ENCODE measurements around the gene CEP135. TPM values are rescaled to one million over a fixed set of nuclear protein-coding genes. Genes with fewer than 3 reads are reported as not detected.

Gene CEP135
- total RNA-seq, 4 donors from 2014 or later, result 0.71 to 1.3 (median 1.1) TPM

DNA sequence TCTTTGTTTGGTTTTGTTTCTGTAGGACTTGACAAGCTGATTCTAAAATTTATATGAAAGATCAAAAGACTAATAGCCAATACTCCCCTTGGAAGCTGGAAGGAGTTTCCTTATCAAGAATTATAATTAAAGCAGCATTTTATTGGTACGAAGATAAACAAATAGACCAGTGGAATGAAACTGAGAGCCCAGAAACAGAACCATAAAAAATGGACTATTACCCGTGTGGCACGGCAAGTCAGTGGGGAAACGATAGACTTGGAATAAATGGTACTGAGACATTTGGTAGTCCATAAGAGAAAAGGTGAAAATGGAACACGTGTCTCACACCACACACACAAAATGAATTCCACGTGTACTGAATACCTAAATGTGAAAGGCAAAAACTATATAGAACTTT is 42.4 kb upstream of the CEP135 start:
- no peaks in the 10 kb centered on the region for H3K27me3 ChIP-seq
- intact Hi-C loops (cut with DNase I; ENCODE audit: low total_unique reads), result no loop called here
- no peak for DNase-seq
- no peak for ATAC-seq
- H3K4me1 ChIP-seq, result no peaks in the 10 kb centered on the region
- no peak overlapping the region for H3K4me3 ChIP-seq
- no peaks in the 10 kb centered on the region for H3K9me3 ChIP-seq
- no peak for TF ChIP-seq POLR2A (IDR thresholded peaks at IDR 0.05)
- TF ChIP-seq, protein P1, sequence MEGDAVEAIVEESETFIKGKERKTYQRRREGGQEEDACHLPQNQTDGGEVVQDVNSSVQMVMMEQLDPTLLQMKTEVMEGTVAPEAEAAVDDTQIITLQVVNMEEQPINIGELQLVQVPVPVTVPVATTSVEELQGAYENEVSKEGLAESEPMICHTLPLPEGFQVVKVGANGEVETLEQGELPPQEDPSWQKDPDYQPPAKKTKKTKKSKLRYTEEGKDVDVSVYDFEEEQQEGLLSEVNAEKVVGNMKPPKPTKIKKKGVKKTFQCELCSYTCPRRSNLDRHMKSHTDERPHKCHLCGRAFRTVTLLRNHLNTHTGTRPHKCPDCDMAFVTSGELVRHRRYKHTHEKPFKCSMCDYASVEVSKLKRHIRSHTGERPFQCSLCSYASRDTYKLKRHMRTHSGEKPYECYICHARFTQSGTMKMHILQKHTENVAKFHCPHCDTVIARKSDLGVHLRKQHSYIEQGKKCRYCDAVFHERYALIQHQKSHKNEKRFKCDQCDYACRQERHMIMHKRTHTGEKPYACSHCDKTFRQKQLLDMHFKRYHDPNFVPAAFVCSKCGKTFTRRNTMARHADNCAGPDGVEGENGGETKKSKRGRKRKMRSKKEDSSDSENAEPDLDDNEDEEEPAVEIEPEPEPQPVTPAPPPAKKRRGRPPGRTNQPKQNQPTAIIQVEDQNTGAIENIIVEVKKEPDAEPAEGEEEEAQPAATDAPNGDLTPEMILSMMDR (IDR thresholded peaks at IDR 0.05 in 4 of 5, conservative IDR thresholded peaks at IDR 0.05 in 1 of 5), result no peak
- in situ Hi-C loops (cut with MboI; ENCODE audit: low sequenced_read_pairs in 4 of 4), result no loop called here
- no peak overlapping the region for H3K27ac ChIP-seq
- H3K36me3 ChIP-seq, result peaks cover 0 to 44% of the 10 kb centered on the region in 2 donors

DNA sequence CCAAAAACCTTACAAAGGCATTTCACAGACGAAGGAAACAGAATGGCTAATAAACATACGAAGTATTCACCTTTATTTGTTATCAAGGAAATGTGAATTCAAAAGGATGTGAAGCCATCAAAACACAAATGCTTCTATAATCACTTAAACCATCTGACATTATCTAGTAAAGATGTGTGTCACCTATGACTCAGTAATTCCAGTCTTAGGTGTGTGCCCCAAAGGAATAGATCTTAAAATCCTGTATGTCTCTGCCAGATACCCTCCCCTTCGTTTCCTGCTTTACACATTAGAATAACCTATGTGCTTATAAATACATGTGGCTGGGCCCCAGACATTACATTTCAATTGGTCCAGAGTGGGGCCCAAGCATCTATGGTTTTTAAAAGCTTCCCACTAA is 41.8 kb upstream of the CEP135 start:
- no peak overlapping the region for H3K4me3 ChIP-seq
- no peak overlapping the region for H3K27ac ChIP-seq
- H3K4me1 ChIP-seq, result no peaks in the 10 kb centered on the region
- in situ Hi-C loops (cut with MboI; ENCODE audit: low sequenced_read_pairs in 4 of 4) (no loop called here), intact Hi-C loops (cut with DNase I; ENCODE audit: low total_unique reads) (no loop called here)
- H3K27me3 ChIP-seq, result no peaks in the 10 kb centered on the region
- TF ChIP-seq, protein P1 (IDR thresholded peaks at IDR 0.05 in 4 of 5, conservative IDR thresholded peaks at IDR 0.05 in 1 of 5), result no peak
- no peak for TF ChIP-seq POLR2A (IDR thresholded peaks at IDR 0.05)
- no peaks in the 10 kb centered on the region for H3K9me3 ChIP-seq
- peaks cover 0 to 39% of the 10 kb centered on the region in 2 donors for H3K36me3 ChIP-seq
- no peak for DNase-seq
- no peak for ATAC-seq

DNA sequence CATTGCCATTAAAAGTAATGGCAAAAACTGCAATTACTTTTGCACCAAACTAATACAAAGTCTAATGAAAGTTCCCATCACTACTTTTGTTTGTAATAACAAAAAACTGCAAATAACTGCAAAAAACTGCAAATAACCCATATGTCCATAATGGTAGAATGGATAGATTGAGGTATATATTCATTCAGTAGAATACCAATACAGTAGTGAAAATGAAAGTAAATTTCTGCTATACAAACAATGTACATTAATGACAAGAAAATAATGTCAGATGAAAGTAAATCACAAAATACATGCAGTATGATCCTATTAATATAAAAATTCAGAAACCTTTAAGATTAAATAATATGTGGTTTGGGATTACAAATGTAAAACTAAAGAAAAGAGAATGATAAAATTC is 41.3 kb upstream of the CEP135 start:
- no peak overlapping the region for H3K27ac ChIP-seq
- H3K36me3 ChIP-seq, result peaks cover 0 to 35% of the 10 kb centered on the region in 2 donors
- TF ChIP-seq, protein P1 (IDR thresholded peaks at IDR 0.05 in 4 of 5, conservative IDR thresholded peaks at IDR 0.05 in 1 of 5), result no peak
- no peak for TF ChIP-seq POLR2A (IDR thresholded peaks at IDR 0.05)
- ATAC-seq (no peak), DNase-seq (no peak)
- no peaks in the 10 kb centered on the region for H3K9me3 ChIP-seq
- H3K4me1 ChIP-seq, result no peaks in the 10 kb centered on the region
- intact Hi-C loops (cut with DNase I; ENCODE audit: low total_unique reads) (no loop called here), in situ Hi-C loops (cut with MboI; ENCODE audit: low sequenced_read_pairs in 4 of 4) (no loop called here)
- no peak overlapping the region for H3K4me3 ChIP-seq
- no peaks in the 10 kb centered on the region for H3K27me3 ChIP-seq

DNA sequence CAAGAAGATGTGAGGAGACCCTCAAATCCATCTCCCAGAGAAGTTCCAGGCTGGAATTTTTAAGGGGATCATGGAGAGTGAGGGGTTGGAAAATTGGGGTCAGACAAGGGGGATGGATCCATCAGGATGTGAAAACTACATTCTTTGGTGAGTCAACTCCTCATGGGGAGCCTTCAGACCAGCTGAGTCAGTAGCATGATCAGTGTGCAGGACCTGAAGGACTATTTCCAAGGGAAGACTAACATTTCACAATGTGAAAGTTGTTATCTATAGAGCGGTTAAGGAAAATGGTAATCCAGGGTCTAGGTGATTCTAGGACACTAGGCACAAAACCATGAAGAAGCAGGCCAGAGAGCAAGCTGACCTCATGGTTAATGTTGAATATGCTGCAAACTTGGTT is 38.6 kb upstream of the CEP135 start:
- TF ChIP-seq, protein P1 (IDR thresholded peaks at IDR 0.05 in 4 of 5, conservative IDR thresholded peaks at IDR 0.05 in 1 of 5), result no peak
- TF ChIP-seq POLR2A (IDR thresholded peaks at IDR 0.05), result no peak
- Histone ChIP-seq H3K27ac (no peak overlapping the region), H3K36me3 (peaks cover 0 to 8% of the 10 kb centered on the region in 2 donors), H3K27me3 (no peaks in the 10 kb centered on the region), H3K4me1 (no peaks in the 10 kb centered on the region), H3K4me3 (no peak overlapping the region), H3K9me3 (no peaks in the 10 kb centered on the region)
- in situ Hi-C loops (cut with MboI; ENCODE audit: low sequenced_read_pairs in 4 of 4) (no loop called here), intact Hi-C loops (cut with DNase I; ENCODE audit: low total_unique reads) (no loop called here)
- no peak for ATAC-seq
- DNase-seq, result no peak

DNA sequence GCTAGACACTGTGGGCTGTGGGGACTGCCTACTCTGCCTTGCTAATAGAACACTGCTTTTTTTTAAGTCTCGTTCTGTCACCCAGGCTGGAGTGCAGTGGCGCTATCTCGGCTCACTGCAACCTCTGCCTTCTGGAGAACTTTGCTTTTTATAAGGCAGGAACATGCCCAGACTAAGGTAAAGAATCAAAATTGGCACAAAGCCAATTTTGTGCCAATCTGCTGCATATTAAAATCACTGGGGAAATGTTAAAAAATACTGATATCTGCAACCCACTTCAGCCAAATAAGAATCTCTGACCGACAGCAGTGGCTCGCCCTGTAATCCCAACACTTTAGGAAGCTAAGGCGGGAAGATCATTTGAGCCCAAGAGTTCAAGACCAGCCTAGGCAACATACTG is 36.5 kb upstream of the CEP135 start:
- intact Hi-C loops (cut with DNase I; ENCODE audit: low total_unique reads) (no loop called here), in situ Hi-C loops (cut with MboI; ENCODE audit: low sequenced_read_pairs in 4 of 4) (no loop called here)
- H3K27me3 ChIP-seq, result no peaks in the 10 kb centered on the region
- no peak overlapping the region for H3K4me3 ChIP-seq
- H3K9me3 ChIP-seq, result no peaks in the 10 kb centered on the region
- H3K36me3 ChIP-seq, result no peaks in the 10 kb centered on the region
- H3K4me1 ChIP-seq, result no peaks in the 10 kb centered on the region
- ATAC-seq (no peak), DNase-seq (no peak)
- no peak overlapping the region for H3K27ac ChIP-seq
- no peak for TF ChIP-seq POLR2A (IDR thresholded peaks at IDR 0.05)
- TF ChIP-seq, protein P1 (IDR thresholded peaks at IDR 0.05 in 4 of 5, conservative IDR thresholded peaks at IDR 0.05 in 1 of 5), result no peak

All from gastrocnemius medialis (tissue), 4 donors.